NCI-H2107 treated with DMSO at 0.1 percent for 48 hours (cell line): ENCODE results near the gene BTBD6.

Source experiments
- DNase-seq: peaks from one replicate; lab custom pipeline; 2025; ENCODE audit not compliant: unreplicated experiment; lab: John Stamatoyannopoulos, UW

BTBD6 gene

DNA sequence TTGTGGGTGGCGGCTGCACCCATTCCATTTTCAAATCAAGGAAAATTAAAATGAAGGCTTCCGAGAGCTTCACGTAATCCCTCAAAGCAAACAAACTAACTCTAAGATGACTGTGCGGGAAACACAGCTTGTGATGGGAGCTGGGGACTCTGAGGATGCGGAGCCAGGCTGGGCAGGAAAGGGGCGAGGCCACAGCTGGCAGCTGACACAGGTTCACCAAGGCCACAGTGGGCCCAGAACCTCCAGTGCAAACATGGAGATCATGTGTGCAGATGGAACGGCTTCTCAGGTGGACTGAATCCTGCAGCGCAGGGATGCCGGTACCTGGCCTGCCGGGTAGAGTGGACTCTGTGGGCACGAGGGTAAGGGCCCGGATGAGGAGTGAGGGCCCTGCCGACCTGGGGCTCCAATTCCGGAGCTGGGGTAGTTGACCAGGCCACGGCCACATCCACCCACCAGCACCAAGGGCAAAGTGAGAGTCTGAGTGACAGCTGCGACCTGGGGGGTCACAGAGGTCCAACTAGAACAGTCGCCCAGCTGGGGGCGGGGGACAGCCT is 19.2 kb upstream of the BTBD6 start:
- no peak for DNase-seq

DNA sequence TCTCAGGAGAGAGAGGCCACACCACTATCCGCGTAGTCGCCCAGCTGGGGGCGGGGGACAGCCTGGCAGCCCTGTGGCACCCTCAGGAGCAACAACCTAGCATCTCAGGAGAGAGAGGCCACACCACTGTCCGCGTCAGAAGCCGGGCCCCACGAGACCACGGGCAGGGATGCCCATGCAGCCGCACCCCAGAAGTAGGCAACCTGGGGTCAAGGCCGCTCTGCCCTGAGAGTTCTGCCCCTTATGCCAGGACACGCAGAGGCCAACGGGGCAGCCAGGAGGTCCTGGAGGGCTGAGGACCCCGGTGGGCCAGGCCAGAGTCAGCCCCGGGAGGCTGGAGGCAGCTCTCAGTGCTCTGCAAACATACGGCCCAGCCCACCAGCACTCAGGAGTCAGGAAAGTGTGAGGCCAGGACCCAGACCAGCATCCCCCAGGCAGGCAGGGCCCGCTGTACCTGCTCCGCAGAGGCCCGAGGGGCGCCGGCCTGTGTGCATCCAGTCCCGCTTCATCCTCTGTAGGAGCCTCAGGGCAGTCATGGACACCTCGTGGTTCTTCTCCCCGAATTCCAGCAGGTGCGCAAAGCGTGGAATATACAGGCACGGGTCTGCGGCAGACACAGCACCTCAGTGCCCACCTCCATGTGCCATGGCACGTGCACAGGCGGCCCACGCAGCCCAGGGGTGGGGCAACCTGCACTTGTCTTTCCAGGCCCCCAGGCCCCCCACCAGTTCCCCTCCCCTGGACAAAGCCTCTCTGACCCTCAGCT is 7.3 kb upstream of the BTBD6 start:
- no peak for DNase-seq

DNA sequence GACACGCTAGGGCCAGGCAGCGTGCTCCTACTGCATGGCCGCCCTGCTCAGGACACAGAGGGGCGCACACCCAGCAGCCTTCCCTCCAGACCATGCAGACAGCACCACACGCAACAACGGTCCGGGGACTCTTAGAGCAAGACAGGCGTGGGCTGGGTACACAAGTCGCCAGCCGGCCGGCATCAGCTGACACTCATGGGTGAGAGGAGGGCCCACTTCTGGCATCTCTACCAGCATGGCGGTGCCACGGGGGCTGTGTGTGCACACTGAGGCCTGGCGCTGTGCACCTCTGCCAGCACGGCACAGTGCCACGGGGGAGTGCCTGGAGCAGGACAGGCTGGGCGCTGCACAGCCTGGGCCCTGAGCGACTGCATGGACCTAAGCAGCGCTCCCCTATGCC is 6.7 kb upstream of the BTBD6 start:
- no peak for DNase-seq

DNA sequence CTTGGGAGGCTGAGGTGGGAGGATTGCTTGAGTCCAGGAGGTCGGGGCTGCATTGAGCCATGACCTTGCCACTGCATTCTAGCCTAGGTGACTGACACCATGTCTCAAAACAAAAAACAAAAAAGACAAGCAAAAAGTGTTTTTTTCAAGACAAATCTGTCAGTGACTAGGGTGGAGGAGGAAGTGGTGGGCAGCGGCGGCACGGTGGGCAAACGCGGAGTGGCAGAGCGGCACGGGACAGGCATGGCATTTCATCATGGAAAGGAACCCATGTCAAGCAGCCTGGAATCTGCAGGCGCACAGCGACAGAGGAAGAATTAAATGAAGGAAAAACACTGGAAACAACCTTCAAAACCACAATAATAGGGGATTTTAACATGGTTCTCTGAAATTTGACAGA is 4.0 kb upstream of the BTBD6 start:
- DNase-seq: no peak

DNA sequence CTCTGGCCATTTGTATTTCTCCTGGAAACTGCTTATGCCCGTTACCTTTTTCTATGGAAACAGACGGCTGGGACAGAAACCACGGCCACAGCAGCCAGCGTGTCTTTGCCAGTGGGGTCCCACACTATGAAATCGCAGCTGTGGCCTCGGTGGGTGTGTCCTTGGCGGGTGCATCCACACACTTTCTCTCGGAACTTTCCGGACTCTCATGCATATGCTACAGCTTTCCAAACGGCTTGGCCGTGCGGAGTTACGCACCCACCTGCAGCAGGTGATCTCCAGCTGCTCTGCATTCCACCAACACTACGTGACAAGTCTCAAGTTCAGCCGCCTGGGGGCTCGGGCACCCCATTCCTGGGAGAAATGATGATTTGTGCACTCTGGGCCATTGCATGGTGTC is 1.3 kb upstream of the BTBD6 start:
- no peak for DNase-seq

DNA sequence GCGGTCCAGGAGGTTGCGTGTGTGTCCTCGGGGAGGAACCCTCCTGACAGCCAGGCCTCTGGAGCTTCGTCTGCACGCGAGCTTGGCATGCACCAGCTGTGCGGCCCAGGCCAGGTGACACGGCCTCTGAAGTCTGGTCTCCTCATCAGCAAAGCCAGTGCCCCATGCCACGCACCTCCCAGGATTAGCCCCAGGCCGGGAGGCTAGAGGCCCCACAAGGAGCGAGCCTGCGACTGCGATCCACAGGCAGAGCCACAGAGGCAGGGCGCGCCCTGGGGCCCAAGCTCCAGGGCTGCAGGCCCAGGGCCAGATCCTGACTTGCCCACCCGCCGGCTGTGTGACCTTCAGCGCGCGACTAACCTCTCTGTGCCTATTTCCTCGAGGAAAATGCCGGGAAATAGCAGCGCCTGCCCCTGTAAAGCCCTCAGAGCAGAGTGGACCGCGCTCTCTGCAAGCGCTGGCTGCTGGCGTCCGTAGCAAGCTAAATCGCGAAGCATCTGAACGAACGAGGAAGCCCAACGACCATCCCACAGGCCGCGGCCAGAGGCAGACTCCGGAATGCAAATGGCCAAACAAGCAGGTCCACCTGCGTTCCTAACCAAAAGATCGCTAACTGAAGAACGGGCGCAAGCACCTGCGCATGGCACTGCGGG is 492 bp upstream of the BTBD6 start:
- DNase-seq: no peak

DNA sequence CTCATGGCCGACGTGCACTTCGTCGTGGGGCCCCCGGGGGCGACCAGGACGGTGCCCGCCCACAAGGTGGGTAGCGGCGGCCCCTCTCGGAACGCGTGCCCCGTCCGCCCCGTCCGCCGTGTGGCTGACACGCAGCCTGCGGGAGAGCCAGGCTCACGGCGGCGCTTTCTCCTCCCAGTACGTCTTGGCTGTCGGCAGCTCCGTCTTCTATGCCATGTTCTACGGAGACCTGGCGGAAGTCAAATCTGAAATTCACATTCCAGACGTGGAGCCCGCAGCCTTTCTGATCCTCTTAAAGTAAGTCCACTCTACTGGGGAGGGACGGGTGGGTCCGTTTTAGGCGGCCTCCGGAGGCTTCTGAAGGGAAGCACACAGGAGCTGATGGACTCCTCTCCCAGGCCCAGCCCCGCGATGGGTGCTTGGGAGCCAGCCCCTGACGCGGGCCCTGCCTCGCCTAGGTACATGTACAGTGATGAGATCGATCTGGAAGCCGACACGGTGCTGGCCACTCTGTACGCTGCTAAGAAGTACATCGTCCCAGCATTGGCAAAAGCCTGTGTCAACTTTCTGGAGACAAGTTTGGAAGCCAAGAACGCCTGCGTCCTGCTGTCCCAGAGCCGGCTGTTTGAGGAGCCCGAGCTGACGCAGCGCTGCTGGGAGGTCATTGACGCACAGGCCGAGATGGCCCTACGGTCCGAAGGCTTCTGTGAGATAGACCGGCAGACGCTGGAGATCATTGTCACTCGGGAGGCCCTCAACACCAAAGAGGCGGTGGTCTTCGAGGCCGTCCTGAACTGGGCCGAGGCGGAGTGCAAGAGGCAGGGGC is 1.1 kb downstream of the BTBD6 start:
- no peak for DNase-seq

DNA sequence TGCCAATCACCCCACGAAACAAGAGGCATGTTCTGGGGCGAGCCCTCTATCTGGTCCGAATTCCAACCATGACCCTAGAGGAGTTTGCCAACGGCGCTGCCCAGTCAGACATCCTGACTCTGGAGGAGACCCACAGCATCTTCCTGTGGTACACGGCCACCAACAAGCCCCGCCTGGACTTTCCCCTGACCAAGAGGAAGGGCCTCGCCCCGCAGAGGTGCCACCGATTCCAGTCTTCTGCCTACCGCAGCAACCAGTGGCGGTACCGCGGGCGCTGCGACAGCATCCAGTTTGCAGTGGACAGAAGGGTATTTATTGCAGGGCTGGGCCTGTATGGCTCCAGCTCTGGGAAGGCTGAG is 1.7 kb downstream of the BTBD6 start:
- DNase-seq: no peak

DNA sequence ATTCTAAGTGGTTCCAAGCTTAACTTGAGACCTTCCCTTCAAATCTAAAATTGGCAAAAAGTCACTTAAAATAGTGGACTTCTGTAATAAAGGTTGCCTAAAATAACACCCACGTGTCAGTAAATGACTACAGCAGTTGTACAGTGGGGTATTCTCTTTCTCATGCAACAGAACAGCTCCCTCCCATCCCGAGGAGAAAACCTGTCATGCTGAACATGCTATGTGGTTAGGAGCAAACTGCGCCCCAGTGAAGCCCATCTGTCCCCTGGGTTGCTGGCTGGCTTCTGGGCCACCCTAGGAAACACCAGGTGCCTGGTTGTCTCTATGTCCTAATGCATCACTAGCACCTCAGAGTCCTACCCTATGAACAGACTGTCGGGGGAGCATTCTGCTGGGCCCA is 2.7 kb downstream of the BTBD6 start:
- DNase-seq: no peak

DNA sequence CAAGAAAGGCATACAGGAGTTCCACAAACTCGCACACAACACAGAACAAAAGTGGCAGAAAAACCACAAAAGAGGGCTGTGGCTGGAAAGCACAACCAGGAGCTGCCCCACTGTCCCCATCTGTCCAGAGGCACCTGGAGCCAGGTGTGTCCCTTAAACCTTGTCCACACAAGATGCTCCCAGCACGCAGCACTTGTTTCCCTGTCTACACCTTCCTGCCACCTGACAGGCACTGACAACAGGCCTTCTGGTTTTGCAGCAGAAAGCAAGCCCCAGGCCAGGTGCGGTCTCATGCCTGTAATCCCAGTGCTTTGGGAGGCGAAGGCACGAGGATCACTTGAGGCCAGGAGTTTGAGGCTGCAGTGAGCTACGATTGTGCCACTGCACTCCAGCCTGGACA is 3.6 kb downstream of the BTBD6 start:
- DNase-seq: no peak

DNA sequence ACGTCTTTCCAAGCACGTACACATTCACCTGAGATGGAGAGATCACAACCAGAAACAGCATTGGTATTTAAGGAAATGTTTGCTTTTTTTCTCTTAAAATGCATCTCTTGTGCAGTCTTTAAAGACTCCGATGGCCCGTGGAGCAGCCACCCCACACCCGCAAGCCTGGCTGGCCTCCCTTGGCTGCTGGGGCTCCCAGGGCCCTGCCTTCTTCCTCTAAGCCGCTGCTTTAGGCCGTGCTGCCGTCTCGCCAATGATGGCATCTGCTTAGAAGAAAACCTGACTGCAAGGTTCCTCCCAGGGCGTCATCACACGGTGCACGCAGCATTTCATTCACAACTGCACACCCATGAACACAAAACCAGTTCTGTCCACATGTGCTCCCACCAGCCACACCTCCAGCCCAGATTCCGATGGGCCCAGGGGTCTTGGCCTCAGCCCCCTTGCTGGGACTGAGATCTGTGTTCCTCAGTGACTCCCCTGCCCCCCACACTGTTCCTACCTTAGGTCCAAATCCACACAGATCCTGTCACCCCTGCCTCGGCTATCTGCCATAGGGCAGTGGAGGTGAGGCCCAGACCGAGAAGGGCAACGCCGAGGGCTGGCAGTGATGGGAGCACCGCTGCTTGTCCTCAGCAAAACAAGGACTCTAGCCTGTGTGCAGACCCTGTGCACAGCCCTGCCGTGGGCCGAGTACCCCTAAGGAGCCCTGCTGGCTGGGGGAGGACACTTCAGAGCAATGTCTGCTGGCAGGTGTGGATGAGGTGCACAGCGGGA is 4.4 kb downstream of the BTBD6 start:
- DNase-seq: no peak

DNA sequence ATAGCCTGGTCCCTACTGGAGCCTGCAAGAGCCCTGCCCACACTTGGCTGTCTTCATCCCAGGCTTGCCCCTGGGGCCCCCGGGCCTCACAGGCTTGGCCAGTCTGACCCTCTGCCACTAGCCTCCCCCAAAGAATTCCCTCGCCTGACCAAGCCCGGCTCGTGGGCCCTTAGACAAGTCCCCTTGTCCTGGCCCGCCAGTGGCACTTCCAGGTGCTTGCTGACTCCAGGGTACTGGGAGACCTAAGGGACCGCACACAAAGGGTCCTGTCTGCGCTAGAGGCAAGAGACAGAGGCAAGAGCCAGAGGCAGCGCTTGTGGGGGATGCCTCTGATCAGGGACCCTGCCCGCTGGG is 5.0 kb downstream of the BTBD6 start:
- no peak for DNase-seq

DNA sequence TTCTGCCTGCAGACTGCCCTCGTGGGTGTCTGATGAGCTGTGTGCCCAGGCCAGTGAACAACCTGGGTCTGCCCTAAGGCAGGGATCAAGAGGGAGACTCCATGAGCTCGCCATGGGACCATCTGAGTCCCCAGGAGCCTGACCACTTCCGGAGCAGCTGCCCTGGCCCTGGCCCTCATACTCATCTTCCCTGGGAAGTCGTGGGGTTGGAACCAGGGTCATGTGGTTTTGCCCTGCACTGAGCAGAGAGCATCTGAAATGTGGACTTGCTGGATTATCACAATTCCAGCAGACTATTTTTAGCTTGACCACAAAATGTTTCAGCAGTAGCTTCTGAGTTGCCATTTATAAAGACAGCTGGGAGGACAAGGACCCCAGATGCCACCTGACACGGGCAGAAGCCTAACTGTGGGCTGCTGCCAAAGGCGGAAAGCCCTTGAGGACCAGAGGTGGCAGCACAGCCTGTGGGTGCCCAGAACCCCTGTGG is 6.7 kb downstream of the BTBD6 start:
- peak; percentile 33 for DNase-seq

DNA sequence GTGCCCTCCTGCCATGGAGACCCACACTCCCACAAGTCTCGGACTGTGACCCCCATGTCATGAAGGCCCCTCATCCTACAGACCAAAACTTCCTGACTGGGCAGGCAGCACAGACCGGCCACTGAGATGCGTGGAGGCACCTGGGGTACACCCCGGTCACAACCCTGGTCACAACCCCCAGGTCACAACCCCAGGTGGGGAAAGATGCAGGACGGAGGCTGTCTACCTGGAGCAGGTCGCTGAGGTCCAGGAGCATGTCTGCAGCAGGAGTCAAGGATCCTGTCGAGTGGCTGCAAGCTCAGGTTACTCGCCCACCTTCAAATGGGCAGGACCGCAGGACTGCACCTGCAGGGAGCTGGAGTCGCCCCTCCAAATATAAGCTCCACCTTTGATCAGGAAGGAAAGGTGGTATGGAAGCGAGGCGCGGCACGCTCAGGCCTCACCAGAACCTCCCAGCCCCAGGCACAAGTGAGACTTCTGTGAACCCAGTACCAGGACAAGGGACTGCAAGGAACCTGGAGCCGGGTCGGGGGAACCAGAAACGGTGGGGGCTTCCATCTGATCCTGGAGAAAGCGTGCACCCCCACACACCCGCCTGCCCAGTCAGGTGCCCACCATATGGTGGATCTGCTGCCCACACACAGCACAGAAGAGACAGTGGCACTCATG is 8.1 kb downstream of the BTBD6 start:
- DNase-seq: no peak

DNA sequence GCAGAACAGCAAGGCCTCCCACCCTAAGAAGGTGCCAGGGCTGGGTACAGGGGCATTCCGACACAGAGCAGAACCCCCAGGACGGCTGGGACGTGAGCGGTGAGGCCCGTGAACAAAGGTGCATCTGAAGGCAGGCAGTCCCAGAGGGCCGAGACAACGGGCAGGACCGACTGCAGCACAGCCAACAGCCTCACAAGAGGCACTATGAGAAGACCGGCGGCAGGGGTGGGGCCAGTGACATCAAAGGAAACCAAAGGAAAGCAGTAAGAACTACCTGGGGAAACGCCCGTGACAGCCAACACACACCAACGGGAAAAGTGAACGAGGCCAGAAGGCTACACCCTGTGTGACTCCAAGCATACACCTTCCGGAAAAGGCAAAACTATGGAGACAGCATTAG is 9.1 kb downstream of the BTBD6 start:
- no peak for DNase-seq

DNA sequence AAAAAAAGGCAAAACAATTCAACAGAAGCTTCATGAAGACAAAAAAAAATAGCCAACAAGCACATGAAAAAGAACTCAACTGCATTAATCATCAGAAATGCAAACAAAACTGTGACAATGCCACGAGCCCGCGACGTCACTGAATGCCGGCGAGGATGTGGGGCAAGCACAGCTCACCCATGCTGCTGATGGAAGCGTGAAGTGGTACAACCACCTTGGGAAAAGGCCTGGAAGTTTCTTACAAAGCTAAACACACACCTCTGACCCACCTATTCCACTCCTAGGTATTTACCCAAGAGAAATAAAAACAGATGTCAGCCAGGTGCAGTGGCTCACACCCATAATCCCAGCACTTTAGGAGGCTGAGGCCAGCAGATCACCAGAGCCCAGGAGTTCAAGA is 10.5 kb downstream of the BTBD6 start:
- DNase-seq: no peak

DNA sequence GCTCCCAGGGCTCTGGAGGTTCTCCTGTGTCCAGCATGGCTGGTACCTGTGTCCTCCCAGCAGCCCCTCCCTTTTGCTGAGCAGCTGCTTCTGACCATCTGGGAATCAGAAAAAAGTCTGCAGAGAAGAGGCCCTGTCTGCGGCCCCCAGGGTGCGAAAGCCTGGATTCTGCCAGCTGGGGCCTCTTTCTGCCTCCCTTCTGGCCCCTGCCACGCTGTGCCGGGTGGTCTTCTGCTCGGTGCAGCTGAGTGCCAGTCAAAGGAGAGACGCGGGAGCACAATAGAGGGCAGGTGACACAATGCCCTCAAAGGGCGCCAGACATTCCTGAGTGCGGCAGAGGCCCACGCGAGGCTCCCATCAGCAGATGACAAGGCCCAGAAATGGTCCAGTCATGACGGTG is 12.6 kb downstream of the BTBD6 start:
- no peak for DNase-seq

DNA sequence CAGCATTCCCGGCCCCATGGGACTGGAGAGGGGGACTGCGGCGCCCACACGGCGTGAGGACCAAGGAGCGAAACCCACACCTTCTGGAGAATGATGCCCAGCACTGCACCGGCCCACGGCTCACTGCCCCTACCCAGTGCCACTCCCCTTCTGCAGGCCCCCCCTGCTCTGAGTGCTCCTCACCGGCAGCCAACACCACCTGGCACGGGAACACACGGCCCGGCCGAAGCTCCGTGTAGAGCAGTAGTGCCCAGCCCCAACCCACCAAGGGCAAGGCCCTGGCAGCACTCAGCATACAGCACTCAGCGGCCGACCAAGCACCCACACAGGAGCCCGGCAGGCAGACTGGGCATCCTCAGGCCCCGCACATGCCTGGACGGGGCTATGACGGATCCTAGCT is 13.4 kb downstream of the BTBD6 start:
- DNase-seq: no peak

DNA sequence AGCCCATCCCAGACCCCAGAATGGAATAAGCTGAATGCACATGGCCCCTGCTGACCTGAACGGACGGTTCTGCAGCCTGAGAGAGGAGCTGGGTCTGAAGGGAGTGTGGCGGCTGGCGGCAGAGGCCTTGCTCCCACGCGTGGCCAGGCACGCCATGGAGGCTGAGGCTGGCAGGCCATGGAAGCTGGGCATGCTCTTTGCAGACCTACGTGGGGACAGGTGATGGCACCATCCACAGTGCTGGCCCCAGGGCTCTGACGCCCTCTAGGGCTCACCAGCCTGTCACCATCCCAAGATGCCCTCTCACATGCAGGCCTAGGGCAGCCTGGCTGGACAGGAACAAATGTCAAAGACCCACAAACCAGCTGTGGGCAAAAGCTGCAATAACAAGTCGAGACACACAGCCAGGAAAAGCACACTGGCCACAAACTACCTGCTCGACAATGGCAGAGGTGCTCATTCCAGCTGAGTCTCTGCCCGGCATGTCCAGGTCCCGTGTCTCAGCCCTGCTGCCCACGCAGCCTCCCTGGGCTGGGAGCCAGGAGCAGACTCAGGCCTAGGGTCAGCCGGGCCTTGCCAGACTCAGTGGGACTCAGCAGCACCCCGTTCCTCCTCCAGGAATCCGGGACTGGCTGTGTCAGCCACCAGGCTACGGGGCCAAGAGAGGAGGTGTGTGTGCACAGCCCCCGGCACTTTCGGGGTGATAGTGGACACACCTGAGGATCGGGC is 19.7 kb downstream of the BTBD6 start:
- DNase-seq: no peak
